NT2/D1 (cell line): ENCODE results near the gene GAREM1.

ENCODE experiments used
- YY1 ChIP-seq: IDR thresholded peaks from 2 replicates; pipeline ENCODE4 v1.6.1; 2011; ENCODE audit not compliant: insufficient read length, insufficient read depth
- ZNF274 ChIP-seq: IDR thresholded peaks from 2 replicates; pipeline ENCODE4 v1.6.1; 2011; ENCODE audit warnings: mild to moderate bottlenecking, low read depth, low read length

DNA sequence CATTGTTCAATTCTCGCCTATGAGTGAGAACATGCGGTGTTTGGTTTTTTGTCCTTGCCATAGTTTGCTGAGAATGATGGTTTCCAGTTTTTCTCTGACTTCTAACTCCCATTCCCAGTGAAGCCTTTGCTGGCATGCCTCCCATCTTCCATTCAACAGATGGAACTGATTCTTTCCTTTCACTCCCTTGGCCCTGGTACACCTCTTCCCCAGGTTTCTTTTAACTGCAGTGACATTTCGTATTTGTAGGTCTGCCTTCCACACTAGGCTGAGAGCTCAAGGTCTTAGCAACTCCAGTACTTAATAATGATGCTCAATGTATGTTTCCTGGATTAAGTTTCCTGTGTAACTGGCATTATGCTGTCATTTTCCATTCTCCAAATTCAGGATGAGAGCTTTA, 48.5 kb downstream of the GAREM1 start:
- TF ChIP-seq ZNF274 (no peak), YY1 (no peak)
